Breast epithelium (tissue), 3 donors: ENCODE measurements around the gene U2AF1L4.

Experiments used
- CTCF ChIP-seq, 3 donors: fragments of 450-650 bp; IDR thresholded peaks; one replicate each; pipeline ENCODE4 v1.5.1; 2016 to 2017; ENCODE audit warnings: antibody characterized with exemption in 3 of 3, mild to moderate bottlenecking in 3 of 3, moderate library complexity in 3 of 3
- POLR2AphosphoS5 ChIP-seq, 3 donors: sonication (generic); formaldehyde crosslinking; IDR thresholded peaks; one replicate each; pipeline ENCODE4 v1.6.1; 2017; ENCODE audit warnings: antibody characterized with exemption in 3 of 3

- TF ChIP-seq CTCF (IDR thresholded peaks at IDR 0.05) (no peak), POLR2AphosphoS5 (IDR thresholded peaks at IDR 0.05) (no peak)
Observed at GRCh38 chr19:35719402-35720162, 25.6 kb downstream of the U2AF1L4 start.
